HEK293 (cell line): ENCODE results near the gene SAG.

ENCODE experiments used
- CTCF ChIP-seq: fragments of 450-650 bp; formaldehyde crosslinking; IDR thresholded peaks from 2 replicates; pipeline ENCODE4 v1.5.1; 2016; ENCODE audit warnings: missing biosample characterization, missing genetic modification characterization
- REST ChIP-seq: fragments of 450-650 bp; formaldehyde crosslinking; IDR thresholded peaks from 2 replicates; pipeline ENCODE4 v1.5.1; 2016; ENCODE audit warnings: missing biosample characterization, missing genetic modification characterization
- ZBTB26 ChIP-seq: fragments of 450-650 bp; formaldehyde crosslinking; optimal IDR thresholded peaks from 2 replicates; pipeline ENCODE3; 2016; ENCODE audit warnings: missing biosample characterization, mild to moderate bottlenecking, missing genetic modification characterization
- ZNF146 ChIP-seq: fragments of 450-650 bp; formaldehyde crosslinking; IDR thresholded peaks from 2 replicates; pipeline ENCODE4 v1.5.1; 2016; ENCODE audit warnings: missing biosample characterization, missing genetic modification characterization
- ZNF175 ChIP-seq: fragments of 450-650 bp; formaldehyde crosslinking; IDR thresholded peaks from 2 replicates; pipeline ENCODE4 v1.5.1; 2016; ENCODE audit warnings: missing biosample characterization, missing genetic modification characterization
- ZNF335 ChIP-seq: fragments of 450-650 bp; formaldehyde crosslinking; conservative IDR thresholded peaks from 2 replicates; pipeline ENCODE4 v1.5.1; 2016; ENCODE audit warnings: missing biosample characterization, missing genetic modification characterization
- ZNF473 ChIP-seq: fragments of 450-650 bp; formaldehyde crosslinking; IDR thresholded peaks from 2 replicates; pipeline ENCODE4 v1.5.1; 2017; ENCODE audit warnings: missing biosample characterization, missing genetic modification characterization
- ZNF768 ChIP-seq: fragments of 450-650 bp; formaldehyde crosslinking; IDR thresholded peaks from 2 replicates; pipeline ENCODE4 v1.5.1; 2018; ENCODE audit warnings: missing biosample characterization, mild to moderate bottlenecking, missing genetic modification characterization
- ZSCAN23 ChIP-seq: fragments of 450-650 bp; formaldehyde crosslinking; IDR thresholded peaks from 2 replicates; pipeline ENCODE4 v1.5.1; 2016; ENCODE audit warnings: missing biosample characterization, missing genetic modification characterization

- TF ChIP-seq CTCF (no peak), ZNF768 (tag by site-specific recombination) (no peak), ZNF335 (tag by site-specific recombination) (no peak), ZSCAN23 (tag by site-specific recombination) (no peak), ZNF175 (no peak), ZNF146 (tag by site-specific recombination) (no peak), ZNF473 (no peak), ZBTB26 (no peak), REST (tag by site-specific recombination) (no peak)
These were observed 71.8 kb downstream of the SAG start for GRCh38 chr2:233379441-233379840.
